Panc1 (cell line): ENCODE measurements around the gene MRGPRF. TPM values are rescaled to one million over a fixed set of nuclear protein-coding genes. Genes with fewer than 3 reads are reported as not detected.

Experiments
- ATAC-seq: fragments of 200-7000 bp; cut with Tn5 transposase; 2 replicates; pipeline ENCODE4 v1.9.1; 2020; ENCODE audit warnings: mild to moderate bottlenecking, moderate library complexity
- BruUV-seq: library from RNA; stranded (reverse); fragments of 400-500 nt; replicated peaks from 2 replicates; lab custom pipeline; 2021; lab: Mats Ljungman, UMichigan
- CTCF ChIA-PET: fragments of 300-600 bp; sonication (Branson Sonifier 250); formaldehyde crosslinking; loops from one replicate; lab custom pipeline; 2022; ENCODE audit warnings: antibody characterized with exemption; lab: Charles Lee
- POLR2A ChIA-PET: fragments of 300-600 bp; sonication (Branson Sonifier 250); formaldehyde crosslinking; loops from one replicate; lab custom pipeline; 2022; ENCODE audit warnings: antibody characterized with exemption; lab: Charles Lee
- DNase-seq: peaks from one replicate; pipeline ENCODE4 v3.0.0-alpha.2; 2010; ENCODE audit warnings: low read depth, low spot score
- H3K27ac ChIP-seq: 2 replicates; pipeline ENCODE4 v1.5.1; 2011; ENCODE audit warnings: mild to moderate bottlenecking, low read length, inconsistent platforms
- H3K27me3 ChIP-seq: fragments of 200-500 bp; sonication (Bioruptor generic); 2 replicates; pipeline ENCODE4 v1.6.0; 2014; ENCODE audit warnings: low read length, inconsistent platforms; ENCODE audit not compliant: control insufficient read depth, insufficient read depth
- H3K36me3 ChIP-seq: fragments of 200-500 bp; sonication (Bioruptor generic); 2 replicates; pipeline ENCODE4 v1.5.1; 2014; ENCODE audit warnings: inconsistent platforms, mild to moderate bottlenecking, low read length, moderate library complexity; ENCODE audit not compliant: control insufficient read depth, insufficient read depth
- H3K4me1 ChIP-seq: 2 replicates; pipeline ENCODE4 v1.5.1; 2011; ENCODE audit warnings: inconsistent platforms, mild to moderate bottlenecking, low read length, moderate library complexity; ENCODE audit not compliant: control insufficient read depth, insufficient read depth
- H3K4me3 ChIP-seq, 2 experiments: 2 replicates each; pipeline ENCODE4 v1.5.1; 2011 to 2012; ENCODE audit warnings: low read depth in 2 of 2, low read length in 2 of 2, mild to moderate bottlenecking in 2 of 2, inconsistent platforms in 1 of 2, moderate library complexity in 1 of 2
- H3K9me3 ChIP-seq: fragments of 200-500 bp; sonication (Bioruptor generic); 2 replicates; pipeline ENCODE4 v1.5.1; 2014; ENCODE audit warnings: low read depth, mild to moderate bottlenecking, inconsistent platforms, low read length, moderate library complexity; ENCODE audit not compliant: control insufficient read depth, insufficient read depth
- CTCF ChIP-seq: fragments of 450-650 bp; IDR thresholded peaks from 2 replicates; pipeline ENCODE4 v1.5.1; 2017; ENCODE audit warnings: mild to moderate bottlenecking
- POLR2AphosphoS5 ChIP-seq: IDR thresholded peaks from 2 replicates; pipeline ENCODE4 v1.6.1; 2012; ENCODE audit warnings: mild to moderate bottlenecking, low read depth, low read length, moderate library complexity
- REST ChIP-seq, 2 experiments: IDR thresholded peaks; 2 replicates each; pipeline ENCODE4 v1.6.1; 2011 to 2012; ENCODE audit warnings: low read depth in 2 of 2, control low read depth in 1 of 2, low read length in 1 of 2, mild to moderate bottlenecking in 1 of 2, moderate library complexity in 1 of 2; ENCODE audit not compliant: insufficient read depth in 1 of 2
- SIN3A ChIP-seq: IDR thresholded peaks from 2 replicates; pipeline ENCODE4 v1.6.1; 2012; ENCODE audit warnings: low read depth, mild to moderate bottlenecking, low read length, moderate library complexity, borderline replicate concordance; ENCODE audit not compliant: insufficient read depth
- TCF7L2 ChIP-seq: IDR thresholded peaks from 2 replicates; pipeline ENCODE4 v1.6.1; 2011; ENCODE audit warnings: mild to moderate bottlenecking, low read depth, low read length, inconsistent platforms
- in situ Hi-C: cut with HindIII; loops from 2 replicates; pipeline ENCODE4 v1.10.0; 2016; ENCODE audit warnings: low sequenced_read_pairs, low pct_unique_long_range_greater_than_20kb
- intact Hi-C: fragments of 100-400 bp; cut with micrococcal nuclease; formaldehyde crosslinking; loops from one replicate; pipeline ENCODE4 v1.10.0; 2022; ENCODE audit not compliant: unreplicated experiment
- total RNA-seq: library from RNA; stranded (reverse); gene quantifications from one replicate; pipeline ENCODE4 v1.2.1, GENCODE V29; 2021; ENCODE audit not compliant: unreplicated experiment

MRGPRF gene
- total RNA-seq, 1 experiment from 2014 or later: 0.36 TPM

- H3K9me3 ChIP-seq: no peaks in the 10 kb centered on the region
- ATAC-seq (no peak), DNase-seq (no peak)
- no peak overlapping the region for H3K4me3 ChIP-seq
- no peaks in the 10 kb centered on the region for H3K4me1 ChIP-seq
- TF ChIP-seq TCF7L2: no peak
- no peak for TF ChIP-seq REST (IDR thresholded peaks at IDR 0.05; ENCODE audit: insufficient read depth in 1 of 2, low read depth in 2 of 2, low read length in 1 of 2)
- no peak for TF ChIP-seq POLR2AphosphoS5
- no peak for TF ChIP-seq CTCF
- TF ChIP-seq SIN3A: no peak
- ChIA-PET POLR2A (no interaction called here), CTCF (interaction anchor here (1.0 kb wide), 1 partner anchor 16 kb away, joined by 3 read pairs; no protein-coding TSS in a partner anchor)
- H3K27ac ChIP-seq: no peak overlapping the region
- H3K27me3 ChIP-seq: no peaks in the 10 kb centered on the region
- H3K36me3 ChIP-seq: no peaks in the 10 kb centered on the region
- in situ Hi-C loops: no loop called here
- BruUV-seq: no TSS peak
- intact Hi-C loops: no loop called here
Observed at GRCh38 chr11:69059985-69060384, 46.9 kb upstream of the MRGPRF start.

- no TSS peak for BruUV-seq
- POLR2A ChIA-PET: no interaction called here
- DNase-seq (no peak), ATAC-seq (no peak)
- TF ChIP-seq REST (IDR thresholded peaks at IDR 0.05; ENCODE audit: insufficient read depth in 1 of 2, low read depth in 2 of 2, low read length in 1 of 2) (no peak), POLR2AphosphoS5 (no peak), SIN3A (no peak), CTCF (no peak), TCF7L2 (no peak)
- Histone ChIP-seq H3K36me3 (no peaks in the 10 kb centered on the region), H3K4me1 (no peaks in the 10 kb centered on the region), H3K27me3 (no peaks in the 10 kb centered on the region), H3K9me3 (no peaks in the 10 kb centered on the region), H3K4me3 (no peak overlapping the region), H3K27ac (no peak overlapping the region)
- intact Hi-C loops: no loop called here
- in situ Hi-C loops: no loop called here
- CTCF ChIA-PET: interaction anchor here (0.5 to 1.0 kb wide), 2 partner anchors 15 to 126 kb away, joined by 3 read pairs; no protein-coding TSS in a partner anchor
Observed at GRCh38 chr11:69059429-69059828, 46.4 kb upstream of the MRGPRF start.
